GM19468 (cell line): Measurements from ENCODE around the gene EIF4B.

ENCODE experiments used
- ATAC-seq: cut with Tn5 transposase; IDR thresholded peaks from one replicate; pipeline ENCODE4 v1.9.1; 2021; ENCODE audit warnings: mild to moderate bottlenecking, moderate library complexity, moderate number of reproducible peaks; ENCODE audit not compliant: unreplicated experiment; ENCODE audit errors: extremely low read depth

The EIF4B gene

DNA sequence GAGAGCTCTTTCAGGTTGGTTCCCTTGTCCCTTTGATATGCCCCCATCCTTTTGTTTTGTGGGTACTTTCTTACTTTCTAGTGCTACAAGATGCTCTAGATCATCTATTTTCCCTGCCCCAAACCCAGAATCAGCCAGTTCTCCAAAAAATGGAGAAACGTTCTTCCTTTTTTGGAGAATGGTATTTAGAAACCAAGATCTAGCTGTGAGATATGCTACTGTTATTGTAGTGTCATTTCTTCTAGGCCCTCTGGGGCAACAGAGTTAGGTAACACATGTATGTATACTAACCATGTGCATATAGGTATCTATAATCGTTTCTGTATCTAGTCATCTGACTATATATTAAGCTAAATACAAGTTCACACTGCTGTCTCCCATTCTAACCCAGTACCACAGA is 84.3 kb downstream of the EIF4B start:
- no peak for ATAC-seq

DNA sequence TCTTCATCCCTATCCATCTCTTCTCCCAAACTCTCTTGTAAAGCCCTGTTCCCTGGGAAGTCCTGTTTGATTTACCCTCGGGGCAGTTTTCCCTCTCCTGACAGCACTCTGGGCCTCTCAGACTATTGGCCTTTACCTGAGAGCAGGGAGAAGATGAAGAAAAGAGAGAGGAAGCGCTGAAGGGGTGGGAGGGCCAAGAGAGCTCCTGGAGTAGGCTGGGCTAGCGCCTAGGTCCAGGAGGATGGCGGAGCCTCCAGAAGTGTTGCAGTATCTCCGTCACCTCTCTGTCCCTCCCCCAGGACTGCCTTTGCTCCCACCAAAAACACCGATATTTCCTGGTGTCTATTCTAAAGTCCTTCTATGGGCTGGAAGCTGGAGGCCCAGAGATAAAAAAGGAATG is 85.5 kb downstream of the EIF4B start:
- ATAC-seq = no peak
